HG02970 (cell line): ENCODE data around the gene OPRM1.

ENCODE experiments used
- ATAC-seq: cut with Tn5 transposase; IDR thresholded peaks from one replicate; pipeline ENCODE4 v1.9.1; 2021; ENCODE audit warnings: mild to moderate bottlenecking, moderate library complexity, moderate number of reproducible peaks; ENCODE audit not compliant: unreplicated experiment, low FRiP score

OPRM1 gene

DNA sequence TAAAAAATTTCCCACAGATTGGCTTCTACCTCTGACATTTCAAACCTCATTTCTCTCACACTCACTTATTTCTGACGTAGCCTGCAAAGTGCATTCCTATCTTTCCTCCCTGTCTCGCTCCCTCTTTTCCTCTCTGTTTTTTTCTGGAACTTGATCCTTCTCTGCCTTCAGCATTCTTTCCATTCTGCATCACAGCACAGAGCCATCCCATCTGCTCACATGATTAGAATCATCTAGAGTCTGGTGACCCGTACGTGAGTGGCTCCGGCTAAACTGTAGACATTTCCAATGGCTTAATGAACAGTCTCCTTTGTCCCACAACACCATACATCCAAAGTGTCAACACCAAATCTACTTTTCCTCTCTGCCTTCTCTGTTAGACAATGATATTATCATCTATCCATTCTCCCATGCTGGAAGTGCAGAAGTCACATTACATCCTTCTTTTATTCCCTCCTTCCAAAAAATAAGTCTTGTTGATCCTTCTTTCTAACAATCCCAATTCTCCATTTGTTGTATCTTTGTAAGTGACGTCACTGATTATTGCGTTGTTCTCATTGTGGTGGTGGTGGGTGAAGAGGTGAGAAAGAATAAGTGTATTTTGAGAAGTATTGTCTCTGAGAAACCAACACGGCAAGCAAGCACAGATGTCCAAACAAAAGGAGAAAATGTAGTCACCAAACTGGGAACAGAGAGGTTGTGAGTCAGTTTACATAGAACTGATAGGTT, 41.6 kb downstream of the OPRM1 start:
- ATAC-seq, result no peak

DNA sequence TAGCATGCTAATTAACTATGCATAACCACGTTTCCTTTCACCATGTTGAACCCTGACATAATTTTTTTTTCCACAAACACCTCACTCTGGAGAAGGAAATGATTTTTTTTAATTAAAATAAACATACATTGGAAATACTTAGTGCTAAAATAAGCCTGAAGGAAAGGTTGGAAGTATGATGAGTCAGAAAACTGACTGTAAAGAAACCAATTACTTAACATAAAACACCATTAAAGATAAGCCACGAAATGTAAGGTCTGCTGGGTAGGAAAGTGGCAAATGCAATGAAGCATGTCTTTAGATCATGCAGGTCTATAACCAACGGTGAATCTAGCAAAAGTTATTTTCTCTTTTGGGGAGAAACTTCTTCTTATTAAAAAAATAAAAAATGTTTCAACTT, 47.5 kb downstream of the OPRM1 start:
- ATAC-seq, result no peak

DNA sequence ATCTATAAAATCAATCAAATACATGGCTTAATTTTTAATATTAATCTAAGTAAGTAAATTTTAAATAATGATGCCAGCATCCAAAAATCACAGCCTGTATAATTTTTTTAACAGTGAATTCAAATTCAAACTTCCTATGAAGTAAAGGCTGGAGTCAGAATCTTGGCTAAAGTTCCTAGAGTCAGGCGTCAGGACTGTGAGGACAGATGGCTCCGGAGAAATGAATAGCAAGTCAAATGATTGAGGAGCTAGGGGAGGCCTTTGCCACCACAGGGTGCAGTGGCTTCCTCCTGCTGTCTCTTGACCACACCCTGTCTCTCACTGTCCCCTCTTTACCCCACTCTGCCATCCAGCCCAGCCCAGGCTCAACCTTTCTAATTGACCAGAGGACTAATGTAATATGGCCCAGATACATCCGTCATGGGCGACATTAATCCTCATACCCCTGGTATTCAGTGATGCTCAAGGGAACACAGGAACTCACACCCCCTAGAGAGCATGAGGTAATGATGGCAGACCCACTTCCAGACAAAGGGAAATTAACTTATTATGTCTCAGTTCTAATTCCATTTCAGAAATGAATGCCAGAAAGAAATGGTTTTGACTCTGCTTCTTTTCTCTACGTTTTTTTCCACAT, 53.4 kb downstream of the OPRM1 start:
- no peak for ATAC-seq

DNA sequence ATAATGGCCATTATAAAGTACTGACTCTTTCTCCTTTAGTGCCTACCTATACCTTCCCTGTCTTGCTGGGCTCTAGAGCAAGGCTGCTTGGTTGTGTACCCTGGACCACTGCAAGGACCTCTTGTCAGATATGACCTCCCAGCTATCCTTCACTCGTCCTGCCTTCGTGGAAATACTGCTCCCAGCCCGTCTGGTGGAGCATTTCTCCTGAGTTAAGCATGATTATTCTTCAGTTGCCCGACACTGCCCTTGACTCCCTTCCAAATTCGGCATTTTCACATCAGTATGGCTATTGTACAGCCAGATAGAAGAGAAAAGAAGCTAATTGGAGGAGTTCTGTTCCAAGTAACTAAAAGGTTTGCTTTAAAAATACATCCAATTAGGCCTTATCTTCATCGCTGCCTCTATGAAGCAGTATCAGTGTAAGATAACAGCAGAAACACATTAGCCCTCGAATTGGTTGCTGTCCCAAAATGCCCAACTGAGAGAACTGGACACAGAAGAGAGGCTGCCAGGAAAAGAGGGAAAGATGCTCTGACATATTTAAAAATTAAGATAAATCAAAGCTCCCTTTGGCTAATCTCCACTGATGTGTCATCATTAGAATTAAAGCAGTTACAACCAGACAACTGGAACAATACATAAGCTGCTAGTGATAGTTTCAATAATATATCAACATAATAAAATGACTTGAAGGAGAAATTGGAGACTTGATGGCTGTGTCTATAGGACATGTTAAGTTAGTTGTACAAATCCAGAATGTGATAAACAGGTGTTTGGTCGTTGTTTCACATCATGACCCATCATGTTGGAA, 54.4 kb downstream of the OPRM1 start:
- ATAC-seq, result no peak

DNA sequence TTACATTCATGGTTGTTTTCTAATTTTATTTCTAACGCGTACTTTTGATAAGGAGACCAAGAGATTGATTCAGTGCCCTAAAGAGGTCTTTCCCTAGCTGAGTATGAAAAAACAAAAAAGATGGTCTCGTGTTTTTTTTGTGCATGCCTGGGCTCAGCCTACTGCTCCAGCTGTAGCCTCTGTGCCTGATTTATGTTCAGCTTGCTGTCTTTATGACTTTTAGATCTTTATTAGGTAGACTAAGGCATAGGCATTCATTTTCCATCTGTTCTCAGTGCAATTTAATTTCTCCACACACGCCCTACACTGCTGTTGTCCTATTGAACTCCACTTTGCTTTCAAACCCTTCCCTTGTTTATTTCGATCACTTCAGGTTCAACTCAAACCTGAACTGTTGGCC, 56.5 kb downstream of the OPRM1 start:
- no peak for ATAC-seq

DNA sequence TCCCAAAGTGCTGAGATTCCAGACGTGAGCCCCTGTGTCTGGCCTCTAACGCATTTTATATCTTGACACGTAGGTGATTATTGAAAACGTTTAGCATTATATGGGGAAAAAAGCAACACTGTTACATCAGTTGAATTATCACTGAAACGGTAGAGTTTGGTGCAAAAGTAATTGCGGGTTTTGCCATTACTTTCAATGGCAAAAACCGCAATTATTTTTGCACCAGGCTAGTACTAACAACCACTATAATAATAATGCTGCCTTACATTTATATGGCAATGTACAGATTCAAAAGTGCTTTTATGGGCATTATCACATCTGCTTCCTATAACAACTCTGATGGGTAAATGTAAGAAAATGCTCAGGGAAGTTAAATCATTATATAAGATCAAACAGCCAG, 57.3 kb downstream of the OPRM1 start:
- no peak for ATAC-seq

DNA sequence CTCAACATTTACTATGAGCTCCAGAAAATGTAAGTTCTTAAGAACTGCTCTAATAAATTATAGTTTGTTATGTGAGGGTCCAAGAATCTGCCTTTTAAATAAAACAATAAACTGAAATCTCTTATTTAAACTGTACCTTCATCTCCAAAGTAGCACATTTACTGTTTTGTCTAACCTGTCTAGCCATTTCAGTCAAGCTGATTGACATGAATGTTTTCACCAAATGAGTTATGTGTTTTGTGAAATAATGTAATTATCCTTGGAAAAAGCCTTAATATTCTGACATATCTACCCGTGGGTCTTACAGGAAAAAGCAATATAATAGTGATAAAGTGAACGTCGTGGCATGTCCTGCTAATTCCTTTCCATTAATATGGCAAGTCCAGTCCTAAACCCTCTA, 57.8 kb downstream of the OPRM1 start:
- no peak for ATAC-seq

DNA sequence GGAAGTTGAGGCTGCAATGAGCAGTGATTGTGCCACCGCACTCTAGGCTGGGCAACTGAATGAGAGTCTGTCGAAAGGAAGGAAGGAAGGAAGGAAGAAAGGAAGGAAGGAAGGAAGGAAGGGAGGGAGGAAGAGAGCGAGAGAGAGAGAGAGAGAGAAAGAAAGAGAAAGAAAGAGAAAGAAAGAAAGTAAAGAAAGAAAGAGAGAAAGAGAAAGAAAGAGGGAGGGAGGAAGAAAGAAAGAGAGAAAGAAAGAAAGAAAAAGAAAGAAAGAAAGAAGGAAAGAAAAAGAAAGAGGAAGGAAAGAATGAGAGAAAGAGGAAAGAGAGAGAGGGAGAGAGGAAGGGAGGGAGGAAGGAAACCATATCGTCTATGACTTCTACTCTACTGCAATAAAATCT, 60.2 kb downstream of the OPRM1 start:
- ATAC-seq, result no peak

DNA sequence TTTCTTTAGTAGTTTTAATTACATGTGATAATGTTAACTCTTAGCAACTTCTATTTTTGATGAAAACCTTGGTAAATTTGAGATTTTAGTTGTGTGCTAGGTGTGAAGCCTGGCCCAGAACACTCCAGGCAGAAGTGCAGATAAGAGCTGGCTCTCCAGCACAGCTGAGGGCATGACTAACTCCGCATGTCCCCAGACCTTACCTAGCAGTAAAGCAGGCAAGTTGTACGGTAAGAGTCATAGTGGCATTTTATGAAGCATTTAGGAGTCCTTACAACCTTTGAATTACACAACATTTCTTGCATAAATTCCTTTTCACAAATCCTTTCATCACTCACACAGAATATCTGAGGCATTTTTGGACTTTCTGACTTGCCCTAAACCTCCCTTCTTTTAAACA, 67.2 kb downstream of the OPRM1 start:
- no peak for ATAC-seq

DNA sequence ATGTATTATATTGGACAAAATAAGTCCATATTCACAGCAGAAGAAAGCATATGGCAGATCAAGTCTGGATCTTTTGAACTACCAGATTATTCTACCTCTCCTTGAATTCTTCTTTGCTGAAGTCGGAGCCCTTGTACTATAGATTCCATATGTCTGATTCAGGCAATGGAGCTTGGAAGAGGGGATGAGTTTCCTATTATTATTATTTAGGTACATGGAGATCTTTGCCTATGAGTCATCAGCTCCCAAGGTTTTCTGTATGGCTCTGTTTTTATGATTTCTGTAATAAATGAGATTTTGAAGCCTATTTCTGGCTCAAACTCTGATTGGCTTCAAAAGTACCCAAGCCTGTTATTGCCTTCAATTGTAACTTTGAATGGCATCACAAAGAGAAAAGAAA, 72.0 kb downstream of the OPRM1 start:
- ATAC-seq, result no peak

DNA sequence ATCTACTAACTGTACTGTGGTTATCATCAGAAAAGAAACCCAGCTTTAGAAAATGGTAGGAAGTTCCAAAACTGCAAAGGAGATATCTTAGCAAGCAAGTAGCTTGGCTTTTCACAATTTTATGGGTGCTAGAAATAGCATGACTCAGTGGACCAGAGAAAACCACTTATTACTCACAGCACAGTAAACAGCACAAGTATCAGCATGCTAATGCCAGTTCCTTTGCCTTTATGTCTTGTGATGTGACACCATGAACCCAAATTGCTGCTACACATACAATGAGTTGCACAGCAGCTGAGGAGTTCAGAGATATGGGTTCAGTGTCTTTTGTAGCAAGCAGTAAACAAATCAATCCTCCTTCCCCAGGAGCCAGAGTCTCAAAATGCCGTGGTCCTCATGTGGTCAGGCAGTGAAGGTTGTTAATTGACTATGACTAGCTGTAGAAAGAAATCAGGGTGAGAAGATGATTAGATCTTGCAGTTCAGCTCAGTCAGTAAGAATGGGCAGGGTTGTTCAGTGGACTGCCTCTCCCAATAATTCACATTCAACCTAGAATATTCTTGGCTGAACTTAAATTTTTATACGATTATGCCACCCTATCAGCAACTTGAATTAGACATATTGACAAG, 73.3 kb downstream of the OPRM1 start:
- no peak for ATAC-seq

DNA sequence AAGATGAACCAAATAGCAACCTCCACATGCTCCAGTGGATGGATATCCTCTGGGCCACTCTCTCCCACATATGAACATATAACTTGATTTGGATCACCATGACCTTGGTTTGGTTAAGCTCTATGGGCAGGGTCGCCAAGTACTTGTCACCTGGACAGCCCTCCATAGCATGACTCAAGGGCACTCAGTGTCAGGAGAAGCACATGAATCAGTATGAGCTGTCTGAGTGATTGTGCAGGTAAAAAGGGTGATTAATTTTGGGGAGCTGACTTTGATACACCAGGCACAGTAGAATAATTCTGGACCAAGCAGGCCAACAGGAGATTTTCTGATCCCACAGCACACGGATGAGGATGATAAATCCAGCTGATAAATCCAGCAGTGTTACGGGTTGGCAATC, 74.4 kb downstream of the OPRM1 start:
- no peak for ATAC-seq

DNA sequence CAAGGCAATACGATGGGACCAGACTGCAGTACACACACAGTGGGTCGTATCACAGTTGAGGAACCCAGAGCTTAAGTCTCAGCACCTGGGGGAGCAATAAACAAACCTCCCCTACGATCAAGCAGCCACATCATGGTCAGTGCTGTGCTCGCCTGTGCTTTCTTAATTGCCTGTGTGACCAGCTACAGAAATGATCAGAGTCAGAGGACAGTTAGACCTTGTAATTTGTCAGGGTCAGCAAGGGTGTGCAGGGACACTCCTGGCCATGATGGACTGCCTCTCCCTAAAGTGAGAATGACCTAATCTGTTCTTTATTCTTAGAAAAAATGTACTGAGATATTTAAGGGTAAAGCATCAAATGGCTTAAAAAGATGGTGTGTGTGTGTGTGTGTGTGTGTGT, 78.4 kb downstream of the OPRM1 start:
- ATAC-seq, result no peak

DNA sequence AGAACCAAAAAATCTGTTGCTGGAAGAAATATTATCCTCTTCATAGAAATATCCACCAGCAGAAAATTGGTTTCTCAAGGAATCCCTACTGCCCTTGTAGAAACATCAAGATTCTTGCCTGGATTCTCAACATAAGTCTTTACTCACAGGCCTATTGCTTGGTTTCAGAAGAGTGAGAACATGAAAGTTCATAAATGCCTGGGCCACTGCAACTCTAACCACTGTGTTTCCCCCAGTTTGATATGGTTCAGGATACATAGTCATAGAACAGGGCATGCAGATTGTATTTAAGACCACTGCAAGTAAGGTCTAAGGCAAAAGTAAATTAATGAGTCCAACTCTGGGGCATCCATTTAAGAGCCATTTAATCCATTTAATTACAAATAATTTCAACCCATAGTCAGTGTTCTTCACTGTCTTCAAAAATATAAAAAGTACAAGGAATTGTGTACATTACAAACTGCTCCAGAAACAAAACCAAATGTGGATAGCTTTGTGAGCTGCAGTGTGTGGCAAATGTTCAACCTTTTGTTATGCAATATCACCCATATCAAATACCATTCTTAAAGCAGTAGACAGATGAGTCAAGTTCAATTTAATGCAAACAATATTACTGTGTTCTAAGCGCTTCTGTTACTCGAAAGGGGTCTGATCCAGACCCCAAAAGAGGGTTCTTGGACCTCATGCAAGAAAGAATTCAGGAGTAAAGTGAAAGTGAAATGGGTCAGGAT, 83.3 kb downstream of the OPRM1 start:
- ATAC-seq, result no peak

DNA sequence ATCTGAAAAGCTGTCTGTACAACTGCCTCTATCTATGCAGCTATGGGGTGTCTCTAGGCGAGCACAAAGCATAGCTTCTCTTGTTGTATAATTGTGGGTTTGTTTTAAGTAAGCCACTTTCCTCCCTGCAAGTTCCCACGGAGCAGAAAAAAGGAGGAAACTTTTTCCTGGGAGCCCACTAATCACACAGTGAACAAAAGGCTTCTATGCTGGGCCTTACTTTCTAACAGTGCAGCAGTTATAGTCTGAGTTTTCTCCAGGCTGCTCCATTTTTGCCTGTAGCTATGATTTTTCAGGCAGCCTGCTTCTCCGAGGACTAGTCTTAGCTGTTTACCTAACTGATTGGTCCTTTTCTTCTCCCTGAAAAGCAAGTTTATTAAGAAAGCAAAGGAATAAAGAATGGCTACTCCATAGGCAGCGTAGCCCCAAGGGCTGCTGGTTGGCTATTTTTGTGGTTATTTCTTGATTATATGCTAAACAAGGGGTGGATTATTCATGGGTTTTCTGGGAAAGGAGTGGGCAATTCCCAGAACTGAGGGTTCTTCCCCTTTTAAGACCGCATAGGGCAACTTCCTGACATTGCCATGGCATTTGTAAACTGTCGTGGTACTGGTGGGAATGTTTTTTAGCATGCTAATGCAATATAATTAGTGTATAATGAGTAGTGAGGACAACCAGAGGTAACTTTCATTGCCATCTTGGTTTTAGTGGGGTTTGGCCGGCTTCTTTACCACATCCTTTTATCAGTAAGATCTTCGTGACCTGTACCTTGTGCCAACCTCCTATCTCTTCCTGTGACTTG, 84.3 kb downstream of the OPRM1 start:
- no peak for ATAC-seq

DNA sequence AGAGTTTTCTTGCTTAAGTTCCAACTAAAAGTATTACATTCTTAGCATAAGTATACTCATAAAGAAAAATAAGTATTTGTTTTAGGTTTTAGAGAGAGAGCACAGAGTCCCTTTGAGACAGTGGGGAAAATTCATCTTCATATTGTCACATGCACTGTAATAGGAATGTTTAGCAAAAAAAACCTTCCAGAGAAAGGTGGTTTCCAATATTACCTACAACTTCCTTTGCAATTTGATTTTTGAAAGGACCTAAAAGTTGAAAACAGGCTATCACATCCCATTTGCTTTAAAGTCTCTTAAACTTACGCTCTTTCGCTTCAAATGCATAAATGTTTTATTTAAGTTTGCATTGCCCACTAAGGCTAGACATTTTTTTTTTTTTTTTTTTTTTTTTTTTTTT, 86.4 kb downstream of the OPRM1 start:
- no peak for ATAC-seq

DNA sequence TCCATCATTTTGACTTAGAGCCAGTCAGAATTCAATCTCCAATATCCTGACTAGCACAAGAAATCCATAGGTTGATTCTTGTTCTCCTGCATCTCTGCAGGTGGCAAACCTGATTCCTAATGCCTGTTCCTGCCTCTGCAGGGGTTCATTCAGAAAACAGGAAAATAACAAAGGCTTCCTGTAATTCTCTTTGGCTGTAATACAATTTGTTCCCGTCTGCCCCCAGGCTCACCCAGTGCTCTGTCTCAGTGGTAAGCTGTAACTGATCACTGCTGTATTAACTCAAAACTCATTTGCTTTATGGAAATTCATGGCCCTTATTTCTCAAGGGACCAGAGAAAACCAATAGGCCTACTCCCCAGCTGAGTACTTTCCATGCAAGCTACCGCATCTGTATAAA, 88.6 kb downstream of the OPRM1 start:
- no peak for ATAC-seq

DNA sequence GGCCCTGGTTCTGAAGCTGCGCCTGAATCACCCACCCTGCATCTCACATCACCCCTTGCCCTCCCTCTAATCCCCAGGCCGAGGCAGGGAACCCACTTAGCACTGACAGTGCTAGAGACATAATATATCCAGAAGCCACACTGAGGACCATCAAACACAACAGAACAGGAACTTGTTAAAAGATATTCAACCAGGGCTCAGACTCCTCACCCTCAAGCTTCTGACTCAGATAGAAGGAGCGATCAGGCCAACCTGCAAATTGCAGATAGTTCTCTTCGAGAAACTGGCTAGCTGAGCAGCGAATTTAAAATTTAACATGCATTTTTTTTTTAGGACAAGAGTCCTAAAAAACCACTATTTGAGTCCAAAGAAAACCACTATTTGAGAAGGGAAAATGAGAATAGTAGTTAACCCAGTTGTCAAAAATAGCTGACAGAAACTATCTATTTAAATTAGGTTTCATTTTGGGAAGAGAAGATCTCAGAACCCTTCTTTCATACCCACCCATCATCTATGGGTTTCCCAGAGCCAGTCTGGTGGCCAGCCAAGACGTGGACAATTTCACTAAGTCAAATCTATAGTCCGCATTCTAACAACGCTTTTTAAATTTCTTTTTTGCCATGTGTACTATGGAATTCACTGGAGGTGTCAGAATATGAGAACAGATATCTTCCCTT, 95.6 kb downstream of the OPRM1 start:
- ATAC-seq, result no peak

DNA sequence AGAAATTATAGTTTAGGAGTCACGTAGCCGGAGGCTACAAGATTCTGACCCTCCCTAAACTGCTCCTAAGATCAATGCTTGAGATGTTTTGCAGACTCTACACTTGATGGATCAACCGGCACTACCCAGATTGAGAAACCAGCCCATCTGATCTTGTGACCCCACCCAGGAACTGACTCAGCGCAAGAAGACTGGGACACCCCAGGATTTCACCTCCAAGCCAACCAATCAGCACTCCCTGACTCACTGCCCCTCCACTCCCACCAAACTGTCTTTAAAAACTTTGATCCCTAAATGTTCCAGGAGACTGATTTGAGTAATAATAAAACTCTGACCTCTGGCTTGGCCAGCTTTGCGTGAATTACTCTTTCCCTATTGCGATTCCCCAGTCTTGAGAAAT, 99.8 kb downstream of the OPRM1 start:
- ATAC-seq, result no peak
